ENCODE measurements around the gene TASL. TPM values are rescaled to one million over a fixed set of nuclear protein-coding genes. Genes with fewer than 3 reads are reported as not detected.
A peak's percentile ranks its signal among the peaks of the same experiment; 100 is the strongest.
"Not testable (repeated sequence)": the region's sequence is repeated elsewhere in the genome, so short reads cannot be mapped to it uniquely, and the experiment has no call there.

The TASL gene
- total RNA-seq, 4 donors from 2014 or later = 0.64 to 1.5 TPM; not detected in 2

DNA sequence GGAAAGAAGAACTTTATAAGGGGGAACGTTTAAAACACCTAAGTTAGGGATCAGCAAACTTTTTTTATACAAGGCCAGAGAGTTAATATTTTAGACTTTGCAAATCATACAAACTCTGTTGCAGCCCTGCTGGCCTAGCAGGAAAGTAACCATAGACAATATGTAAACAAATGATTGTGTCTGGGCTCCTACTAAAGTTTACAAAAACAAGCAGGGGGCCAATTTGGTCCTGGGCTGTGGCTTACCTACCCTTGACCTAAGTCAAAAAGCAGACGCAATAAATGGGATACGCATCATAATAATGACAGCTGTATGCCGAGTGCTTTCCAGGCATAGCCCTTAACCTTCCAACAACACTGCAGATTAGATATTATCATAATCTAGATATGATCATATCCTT is 4.9 kb downstream of the TASL start:
- Histone ChIP-seq H3K27me3 (no peaks in the 10 kb centered on the region), H3K27ac (no peak overlapping the region), H3K4me3 (no peak overlapping the region), H3K9me3 (no peaks in the 10 kb centered on the region), H3K36me3 (no peaks in the 10 kb centered on the region), H3K4me1 (no peaks in the 10 kb centered on the region)
- TF ChIP-seq EP300 (IDR thresholded peaks at IDR 0.05) = no peak
- TF ChIP-seq, protein P1, sequence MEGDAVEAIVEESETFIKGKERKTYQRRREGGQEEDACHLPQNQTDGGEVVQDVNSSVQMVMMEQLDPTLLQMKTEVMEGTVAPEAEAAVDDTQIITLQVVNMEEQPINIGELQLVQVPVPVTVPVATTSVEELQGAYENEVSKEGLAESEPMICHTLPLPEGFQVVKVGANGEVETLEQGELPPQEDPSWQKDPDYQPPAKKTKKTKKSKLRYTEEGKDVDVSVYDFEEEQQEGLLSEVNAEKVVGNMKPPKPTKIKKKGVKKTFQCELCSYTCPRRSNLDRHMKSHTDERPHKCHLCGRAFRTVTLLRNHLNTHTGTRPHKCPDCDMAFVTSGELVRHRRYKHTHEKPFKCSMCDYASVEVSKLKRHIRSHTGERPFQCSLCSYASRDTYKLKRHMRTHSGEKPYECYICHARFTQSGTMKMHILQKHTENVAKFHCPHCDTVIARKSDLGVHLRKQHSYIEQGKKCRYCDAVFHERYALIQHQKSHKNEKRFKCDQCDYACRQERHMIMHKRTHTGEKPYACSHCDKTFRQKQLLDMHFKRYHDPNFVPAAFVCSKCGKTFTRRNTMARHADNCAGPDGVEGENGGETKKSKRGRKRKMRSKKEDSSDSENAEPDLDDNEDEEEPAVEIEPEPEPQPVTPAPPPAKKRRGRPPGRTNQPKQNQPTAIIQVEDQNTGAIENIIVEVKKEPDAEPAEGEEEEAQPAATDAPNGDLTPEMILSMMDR (IDR thresholded peaks at IDR 0.05) = no peak
- TF ChIP-seq POLR2AphosphoS5 (IDR thresholded peaks at IDR 0.05) = no peak
- TF ChIP-seq POLR2A (IDR thresholded peaks at IDR 0.05) = no peak
- no peak for DNase-seq (ENCODE audit: low spot score in 2 of 2)
- 59% methylated on average over 4 of the region's 4 CpGs for WGBS

DNA sequence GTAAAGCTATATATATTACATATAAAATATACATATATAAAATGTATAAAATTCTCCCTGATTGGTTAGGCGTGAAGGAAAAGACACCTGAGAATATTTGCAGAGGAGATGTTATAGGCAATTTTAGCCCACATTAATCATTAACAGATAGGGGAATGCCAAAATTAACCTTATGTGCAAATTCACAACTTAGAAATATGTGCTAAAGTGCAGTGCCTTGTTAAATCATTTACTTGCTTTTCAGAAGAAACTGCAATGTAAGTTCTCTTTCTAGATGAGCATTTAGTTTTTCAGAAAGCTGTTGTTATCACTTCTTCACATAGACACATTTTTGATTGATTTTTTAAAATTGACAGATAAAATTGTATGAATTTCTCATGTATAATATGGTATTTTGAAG is 5.6 kb downstream of the TASL start:
- Histone ChIP-seq H3K27me3 (no peaks in the 10 kb centered on the region), H3K9me3 (no peaks in the 10 kb centered on the region), H3K36me3 (no peaks in the 10 kb centered on the region), H3K4me3 (no peak overlapping the region), H3K27ac (no peak overlapping the region), H3K4me1 (no peaks in the 10 kb centered on the region)
- no peak for DNase-seq (ENCODE audit: low spot score in 2 of 2)
- WGBS = 76% methylated on average over 1 of the region's 1 CpG
- TF ChIP-seq, protein P1 (IDR thresholded peaks at IDR 0.05) = no peak
- TF ChIP-seq EP300 (IDR thresholded peaks at IDR 0.05) = no peak
- TF ChIP-seq POLR2AphosphoS5 (IDR thresholded peaks at IDR 0.05) = no peak

DNA sequence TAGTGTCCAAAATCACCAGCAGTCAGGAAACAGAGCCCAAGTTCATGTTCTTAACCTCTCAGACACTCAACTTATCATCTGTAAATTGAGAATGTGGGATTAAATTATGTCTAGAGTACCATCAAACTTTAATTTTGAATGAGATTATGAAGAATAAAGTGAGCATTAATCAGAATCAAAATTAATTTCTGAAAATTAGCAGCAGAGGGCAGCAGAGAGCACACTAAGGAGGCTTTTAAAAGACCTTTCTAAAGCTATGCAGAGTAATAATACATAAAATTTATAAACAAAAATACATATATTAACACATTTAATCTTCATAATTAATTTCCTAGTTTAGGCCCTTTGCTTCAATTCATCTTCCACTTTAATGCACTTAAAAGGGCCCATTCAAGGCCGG is 7.1 kb downstream of the TASL start:
- no peak for DNase-seq (ENCODE audit: low spot score in 2 of 2)
- Histone ChIP-seq H3K36me3 (no peaks in the 10 kb centered on the region), H3K9me3 (no peaks in the 10 kb centered on the region), H3K27me3 (no peaks in the 10 kb centered on the region), H3K4me1 (no peaks in the 10 kb centered on the region), H3K27ac (no peak overlapping the region), H3K4me3 (no peak overlapping the region)
- TF ChIP-seq EP300 (IDR thresholded peaks at IDR 0.05) (no peak), POLR2AphosphoS5 (IDR thresholded peaks at IDR 0.05) (no peak), POLR2A (IDR thresholded peaks at IDR 0.05) (no peak)
- TF ChIP-seq, protein P1 (IDR thresholded peaks at IDR 0.05) = peak in 1 of 2 donors; percentile 21
- 68% methylated on average over 1 of the region's 1 CpG for WGBS

DNA sequence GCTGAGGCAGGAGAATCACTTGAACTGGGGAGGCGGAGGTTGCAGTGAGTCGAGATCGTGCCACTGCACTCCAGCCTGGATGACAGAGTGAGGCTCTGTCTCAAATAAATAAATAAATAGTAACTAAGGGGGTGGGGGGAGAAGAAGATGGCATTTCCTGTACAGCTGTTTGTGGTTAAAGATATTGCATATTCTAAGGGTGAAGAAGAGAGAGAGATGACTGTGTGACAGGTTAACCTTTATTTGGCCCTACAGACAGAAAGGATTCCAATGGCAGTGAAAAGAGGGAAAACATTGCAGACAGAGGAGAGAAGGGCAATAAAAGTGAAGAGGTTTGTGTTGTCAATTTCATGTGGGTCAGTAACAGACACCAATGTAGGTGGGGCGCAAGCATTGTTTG is 9.4 kb downstream of the TASL start:
- DNase-seq (ENCODE audit: low spot score in 2 of 2) = no peak
- no peak overlapping the region for H3K4me3 ChIP-seq
- no peak overlapping the region for H3K27ac ChIP-seq
- no peaks in the 10 kb centered on the region for H3K36me3 ChIP-seq
- TF ChIP-seq, protein P1 (IDR thresholded peaks at IDR 0.05) = no peak
- TF ChIP-seq POLR2AphosphoS5 (IDR thresholded peaks at IDR 0.05) (no peak), POLR2A (IDR thresholded peaks at IDR 0.05) (no peak)
- H3K4me1 ChIP-seq = no peaks in the 10 kb centered on the region
- H3K9me3 ChIP-seq = no peaks in the 10 kb centered on the region
- no peaks in the 10 kb centered on the region for H3K27me3 ChIP-seq
- 74% methylated on average over 4 of the region's 4 CpGs for WGBS

DNA sequence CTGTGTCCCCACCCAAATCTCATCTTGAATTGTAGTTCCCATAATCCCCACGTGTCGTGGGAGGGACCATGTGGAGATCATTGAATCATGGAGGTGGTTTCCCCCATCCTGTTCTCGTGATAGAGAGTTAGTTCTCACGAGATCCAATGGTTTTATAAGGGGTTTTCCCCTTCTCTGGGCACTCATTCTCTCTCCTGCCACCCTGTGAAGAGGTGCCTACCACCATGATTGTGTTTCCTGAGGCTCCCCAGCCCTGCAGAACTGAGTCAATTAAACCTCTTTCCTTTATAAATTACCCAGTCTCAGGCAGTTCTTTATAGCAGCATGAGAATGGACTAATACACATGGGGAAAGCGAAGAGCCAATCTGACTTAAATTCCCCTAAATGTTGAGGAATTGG is 14.5 kb downstream of the TASL start:
- not testable (repeated sequence) for H3K9me3 ChIP-seq; DNase-seq (ENCODE audit: low spot score in 2 of 2); H3K4me3 ChIP-seq; H3K4me1 ChIP-seq; H3K27ac ChIP-seq; H3K36me3 ChIP-seq; H3K27me3 ChIP-seq
- WGBS = 51% methylated on average over 5 of the region's 5 CpGs

DNA sequence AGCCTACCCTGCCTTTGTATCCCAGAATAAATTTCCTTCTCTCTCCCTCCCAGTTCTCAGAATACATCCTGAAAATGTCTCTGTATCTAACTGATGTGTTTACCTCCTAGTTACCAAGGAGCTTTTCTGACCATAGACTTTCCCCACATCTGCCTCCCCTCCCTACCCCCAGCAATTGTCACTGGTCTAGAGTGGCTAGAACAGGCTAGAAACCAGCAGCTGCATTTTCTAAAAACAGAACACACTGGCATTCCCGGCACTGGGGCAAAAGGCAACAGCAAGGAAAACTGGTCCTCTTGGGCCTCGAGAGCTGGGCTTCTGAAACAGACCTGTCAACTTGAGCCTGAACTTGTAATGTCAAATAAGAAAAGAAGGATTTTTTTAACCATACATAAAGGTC is 16.4 kb downstream of the TASL start:
- no peaks in the 10 kb centered on the region for H3K36me3 ChIP-seq
- WGBS = 51% methylated on average over 2 of the region's 2 CpGs
- H3K4me3 ChIP-seq = no peak overlapping the region
- DNase-seq (ENCODE audit: low spot score in 2 of 2) = no peak
- no peaks in the 10 kb centered on the region for H3K9me3 ChIP-seq
- TF ChIP-seq EP300 (IDR thresholded peaks at IDR 0.05) (no peak), POLR2AphosphoS5 (IDR thresholded peaks at IDR 0.05) (no peak), POLR2A (IDR thresholded peaks at IDR 0.05) (no peak)
- TF ChIP-seq, protein P1 (IDR thresholded peaks at IDR 0.05) = no peak
- no peak overlapping the region for H3K27ac ChIP-seq
- H3K27me3 ChIP-seq = no peaks in the 10 kb centered on the region
- no peaks in the 10 kb centered on the region for H3K4me1 ChIP-seq
